H1 (cell line): ENCODE results near the gene CTIF. TPM values are rescaled to one million over a fixed set of nuclear protein-coding genes. Genes with fewer than 3 reads are reported as not detected.

Experiments
- CTCF ChIA-PET: fragments of 300-600 bp; sonication (Branson Sonifier 250); formaldehyde crosslinking; loops from one replicate; lab custom pipeline; 2021; ENCODE audit not compliant: partially characterized antibody; lab: Charles Lee
- POLR2A ChIA-PET: fragments of 300-600 bp; sonication (Branson Sonifier 250); formaldehyde crosslinking; loops from one replicate; lab custom pipeline; 2021; ENCODE audit warnings: inconsistent platforms; ENCODE audit not compliant: partially characterized antibody; lab: Charles Lee
- DNase-seq, 2 experiments: peaks; one replicate each; pipeline versions ENCODE4 v3.0.0 to v3.0.0-alpha.2; 2010 to 2022; ENCODE audit warnings: low spot score in 2 of 2, low read depth in 1 of 2, mixed read lengths in 1 of 2
- FAIRE-seq: peaks from 2 replicates; lab custom pipeline; 2011; peaks lifted over from hg19 to GRCh38; lab: Jason Lieb, UNC
- H2AFZ ChIP-seq: 2 replicates; pipeline ENCODE4 v1.8.1; 2012; ENCODE audit warnings: low read length, inconsistent platforms
- H2AK5ac ChIP-seq: 2 replicates; pipeline ENCODE4 v1.6.1; 2013; ENCODE audit warnings: low read depth, low read length
- H2BK120ac ChIP-seq: replicated peaks from 2 replicates; pipeline ENCODE3; 2013; ENCODE audit warnings: low read depth, low read length, inconsistent platforms
- H2BK12ac ChIP-seq: 2 replicates; pipeline ENCODE4 v1.6.1; 2013; ENCODE audit warnings: low read depth, low read length
- H2BK15ac ChIP-seq: 2 replicates; pipeline ENCODE4 v1.6.1; 2013; ENCODE audit warnings: low read length
- H2BK20ac ChIP-seq: 2 replicates; pipeline ENCODE4 v1.6.1; 2013; ENCODE audit warnings: low read length
- H2BK5ac ChIP-seq: 2 replicates; pipeline ENCODE4 v1.6.1; 2013; ENCODE audit warnings: low read depth, low read length
- H3K14ac ChIP-seq: 2 replicates; pipeline ENCODE4 v1.6.1; 2013; ENCODE audit warnings: inconsistent platforms; ENCODE audit not compliant: insufficient read length
- H3K18ac ChIP-seq: 2 replicates; pipeline ENCODE4 v1.6.1; 2013; ENCODE audit warnings: low read length; ENCODE audit errors: extremely low read depth
- H3K23ac ChIP-seq: 2 replicates; pipeline ENCODE4 v1.6.1; 2013; ENCODE audit warnings: inconsistent platforms; ENCODE audit not compliant: insufficient read length
- H3K23me2 ChIP-seq: 2 replicates; pipeline ENCODE4 v1.6.1; 2013; ENCODE audit warnings: low read depth, low read length
- H3K27ac ChIP-seq: 2 replicates; pipeline ENCODE4 v1.6.1; 2011; ENCODE audit warnings: low read depth, low read length, inconsistent platforms
- H3K27me3 ChIP-seq, 4 experiments: replicated peaks in 1 of 4; 1 replicate in 1 of 4; 2 replicates in 3 of 4; pipeline versions ENCODE4 v1.6.1 to v1.8.1; 2011 to 2013; ENCODE audit warnings: low read length in 3 of 4, mild to moderate bottlenecking in 3 of 4, inconsistent platforms in 2 of 4, mixed read lengths in 2 of 4, moderate library complexity in 1 of 4; ENCODE audit not compliant: control insufficient read depth in 3 of 4, insufficient read depth in 3 of 4; ENCODE audit errors: extremely low read depth in 1 of 4
- H3K36me3 ChIP-seq, 4 experiments: 2 replicates each; pipeline versions ENCODE4 v1.6.1 to v1.8.1; 2011 to 2013; ENCODE audit warnings: mild to moderate bottlenecking in 4 of 4, low read length in 3 of 4, moderate library complexity in 2 of 4, control low read depth in 1 of 4, inconsistent platforms in 1 of 4; ENCODE audit not compliant: insufficient read depth in 4 of 4, control insufficient read depth in 2 of 4
- H3K4ac ChIP-seq: replicated peaks from 2 replicates; pipeline ENCODE3; 2013; ENCODE audit warnings: low read length, low read depth, mixed read lengths, inconsistent platforms; ENCODE audit not compliant: insufficient read length
- H3K4me1 ChIP-seq, 4 experiments: replicated peaks in 1 of 4; 1 replicate in 1 of 4; 2 replicates in 3 of 4; pipeline versions ENCODE4 v1.6.1 to v1.8.1; 2011 to 2013; ENCODE audit warnings: low read length in 3 of 4, inconsistent platforms in 2 of 4, mixed read lengths in 1 of 4; ENCODE audit not compliant: insufficient read depth in 4 of 4, control insufficient read depth in 3 of 4
- H3K4me2 ChIP-seq, 2 experiments: 2 replicates each; pipeline versions ENCODE4 v1.6.1 to v1.8.1; 2011 to 2013; ENCODE audit warnings: low read depth in 2 of 2, low read length in 2 of 2, control low read depth in 1 of 2, inconsistent platforms in 1 of 2, mild to moderate bottlenecking in 1 of 2; ENCODE audit not compliant: insufficient read depth in 1 of 2
- H3K4me3 ChIP-seq, 4 experiments: fragments of 200-600, 300-600 bp in 1 of 4; sonication (generic), shearing (Covaris generic), sonication (Bioruptor Twin) in 1 of 4; 2 replicates each; pipeline versions ENCODE4 v1.5.1 to v1.8.1; 2011 to 2016; ENCODE audit warnings: low read length in 4 of 4, low read depth in 3 of 4, control low read depth in 2 of 4, inconsistent platforms in 2 of 4, mild to moderate bottlenecking in 2 of 4, mixed read lengths in 1 of 4, moderate library complexity in 1 of 4; ENCODE audit not compliant: insufficient read depth in 2 of 4; ENCODE audit errors: extremely low read depth in 1 of 4
- H3K56ac ChIP-seq: replicated peaks from 2 replicates; pipeline ENCODE3; 2013; ENCODE audit warnings: low read depth, mild to moderate bottlenecking, mixed read lengths, low read length, inconsistent platforms; ENCODE audit not compliant: insufficient read length
- H3K79me1 ChIP-seq: 2 replicates; pipeline ENCODE4 v1.6.1; 2013; ENCODE audit warnings: low read depth, low read length, control low read depth
- H3K79me2 ChIP-seq, 2 experiments: 2 replicates each; pipeline versions ENCODE4 v1.6.1 to v1.8.1; 2012 to 2013; ENCODE audit warnings: low read length in 2 of 2, mild to moderate bottlenecking in 2 of 2, inconsistent platforms in 1 of 2; ENCODE audit not compliant: insufficient read depth in 2 of 2, control insufficient read depth in 1 of 2
- H3K9ac ChIP-seq, 4 experiments: replicated peaks in 1 of 4; 1 replicate in 1 of 4; 2 replicates in 3 of 4; pipeline versions ENCODE4 v1.6.1 to v1.8.1; 2011 to 2013; ENCODE audit warnings: low read depth in 3 of 4, low read length in 3 of 4, control low read depth in 2 of 4, mild to moderate bottlenecking in 2 of 4, moderate library complexity in 2 of 4, inconsistent platforms in 1 of 4; ENCODE audit errors: extremely low read depth in 1 of 4
- H3K9me3 ChIP-seq, 2 experiments: 2 replicates each; pipeline versions ENCODE4 v1.6.1 to v1.8.1; 2012 to 2013; ENCODE audit warnings: mild to moderate bottlenecking in 2 of 2, moderate library complexity in 2 of 2, control low read depth in 1 of 2, inconsistent platforms in 1 of 2, low read depth in 1 of 2, low read length in 1 of 2, mixed read lengths in 1 of 2; ENCODE audit not compliant: insufficient read depth in 2 of 2
- H4K20me1 ChIP-seq, 2 experiments: replicated peaks in 1 of 2; 2 replicates each; pipeline versions ENCODE3 to v1.8.1; 2011 to 2013; ENCODE audit warnings: inconsistent platforms in 2 of 2, low read length in 2 of 2, mild to moderate bottlenecking in 1 of 2; ENCODE audit not compliant: insufficient read depth in 2 of 2, control insufficient read depth in 1 of 2
- H4K5ac ChIP-seq: 2 replicates; pipeline ENCODE4 v1.6.1; 2013; ENCODE audit warnings: low read length, low read depth, mixed read lengths, inconsistent platforms; ENCODE audit not compliant: insufficient read length
- H4K8ac ChIP-seq: 2 replicates; pipeline ENCODE4 v1.8.0; 2013; ENCODE audit warnings: mild to moderate bottlenecking, moderate library complexity, low read length, inconsistent platforms; ENCODE audit not compliant: insufficient read depth; ENCODE audit errors: extremely low read depth
- H4K91ac ChIP-seq: replicated peaks from 2 replicates; pipeline ENCODE3; 2013; ENCODE audit warnings: low read length, mixed read lengths, inconsistent platforms; ENCODE audit not compliant: insufficient read length
- BRCA1 ChIP-seq: IDR thresholded peaks from 2 replicates; pipeline ENCODE4 v1.6.1; 2012; ENCODE audit warnings: low read depth, low read length, improper control_type of control experiment
- CHD1 ChIP-seq: IDR thresholded peaks from 2 replicates; pipeline ENCODE4 v1.6.1; 2012; ENCODE audit warnings: low read depth, low read length, improper control_type of control experiment
- FOSL1 ChIP-seq: IDR thresholded peaks from 2 replicates; pipeline ENCODE4 v1.6.1; 2011; ENCODE audit warnings: mild to moderate bottlenecking, low read depth, low read length, moderate library complexity; ENCODE audit not compliant: insufficient read depth
- JUND ChIP-seq: IDR thresholded peaks from 2 replicates; pipeline ENCODE4 v1.6.1; 2011; ENCODE audit warnings: mild to moderate bottlenecking, improper control_type of control experiment, low read length
- KDM5A ChIP-seq: fragments of 200-600 bp; IDR thresholded peaks from 2 replicates; pipeline ENCODE4 v1.7.1; 2012; ENCODE audit warnings: mild to moderate bottlenecking, low read length, inconsistent platforms, mixed read lengths
- NRF1 ChIP-seq: IDR thresholded peaks from 2 replicates; pipeline ENCODE4 v1.6.1; 2011; ENCODE audit warnings: mild to moderate bottlenecking, low read depth, low read length, improper control_type of control experiment
- RFX5 ChIP-seq: IDR thresholded peaks from 2 replicates; pipeline ENCODE4 v1.6.1; 2011; ENCODE audit warnings: low read depth, low read length, improper control_type of control experiment, borderline replicate concordance
- SIN3A ChIP-seq, 2 experiments: IDR thresholded peaks in 1 of 2; conservative IDR thresholded peaks in 1 of 2; 2 replicates each; pipeline ENCODE4 v1.6.1; 2011 to 2012; ENCODE audit warnings: low read length in 2 of 2, improper control_type of control experiment in 1 of 2, low read depth in 1 of 2, mild to moderate bottlenecking in 1 of 2
- SIX5 ChIP-seq: IDR thresholded peaks from 2 replicates; pipeline ENCODE4 v1.6.1; 2011; ENCODE audit warnings: mild to moderate bottlenecking, low read depth, low read length
- SP4 ChIP-seq: IDR thresholded peaks from 2 replicates; pipeline ENCODE4 v1.6.1; 2012; ENCODE audit warnings: low read length, inconsistent platforms
- TAF1 ChIP-seq: IDR thresholded peaks from 2 replicates; pipeline ENCODE4 v1.6.1; 2011; ENCODE audit warnings: mild to moderate bottlenecking, low read depth, low read length
- TBP ChIP-seq: IDR thresholded peaks from 2 replicates; pipeline ENCODE4 v1.6.1; 2011; ENCODE audit warnings: low read depth, low read length, improper control_type of control experiment
- ZNF274 ChIP-seq: IDR thresholded peaks from 2 replicates; pipeline ENCODE4 v1.7.0; 2012; ENCODE audit warnings: low read length, borderline replicate concordance; ENCODE audit errors: extremely low read depth
- WGBS, 2 experiments: shearing (Covaris generic) in 1 of 2; methylation state at CpG; one replicate each; pipeline versions ENCODE4 v1.1.6 to v1.1.7; 2013 to 2015; ENCODE audit warnings: low lambda C conversion rate in 2 of 2, mixed read lengths in 2 of 2, inconsistent platforms in 1 of 2, low coverage in 1 of 2, missing lambda C conversion rate in 1 of 2; ENCODE audit not compliant: insufficient replicate concordance in 2 of 2, insufficient coverage in 1 of 2, insufficient read length in 1 of 2; ENCODE audit errors: extremely low coverage in 1 of 2, missing lambda C conversion rate in 1 of 2; 5-methylcytosine and 5-hydroxymethylcytosine counted together
- polyA plus RNA-seq, 7 experiments: library from polyadenylated mRNA; depleted of rRNA in 3 of 7; stranded (reverse) in 5 of 7; unstranded in 2 of 7; fragments of >200 nt in 5 of 7; fragments of 200-250 nt in 2 of 7; gene quantifications; 1 replicate in 5 of 7; 2 replicates in 1 of 7; 4 replicates in 1 of 7; pipeline versions ENCODE4 v1.2.1 to v1.2.3, GENCODE V29; 2011 to 2013; ENCODE audit warnings: missing spikeins in 2 of 7, mixed read lengths in 2 of 7
- total RNA-seq: library from RNA; stranded (reverse); fragmentation: NEBNext Ultra II Directional; extraction: Animal tissue kit (Norgen Biotek cat#: 25700); gene quantifications from 2 replicates; pipeline ENCODE4 v1.2.1, GENCODE V29; 2021
- TF ChIP-seq, protein P1 (sequence below): IDR thresholded peaks from 2 replicates; pipeline ENCODE4 v1.6.1; 2011; ENCODE audit warnings: low read depth, mild to moderate bottlenecking, low read length; ENCODE audit not compliant: insufficient read depth

The CTIF gene
- total and polyA plus RNA-seq, 2 of the 8 experiments (the other 6 are each of a cell fraction or from before 2014, with no cell fraction given) = 9.0 to 17.8 TPM

DNA sequence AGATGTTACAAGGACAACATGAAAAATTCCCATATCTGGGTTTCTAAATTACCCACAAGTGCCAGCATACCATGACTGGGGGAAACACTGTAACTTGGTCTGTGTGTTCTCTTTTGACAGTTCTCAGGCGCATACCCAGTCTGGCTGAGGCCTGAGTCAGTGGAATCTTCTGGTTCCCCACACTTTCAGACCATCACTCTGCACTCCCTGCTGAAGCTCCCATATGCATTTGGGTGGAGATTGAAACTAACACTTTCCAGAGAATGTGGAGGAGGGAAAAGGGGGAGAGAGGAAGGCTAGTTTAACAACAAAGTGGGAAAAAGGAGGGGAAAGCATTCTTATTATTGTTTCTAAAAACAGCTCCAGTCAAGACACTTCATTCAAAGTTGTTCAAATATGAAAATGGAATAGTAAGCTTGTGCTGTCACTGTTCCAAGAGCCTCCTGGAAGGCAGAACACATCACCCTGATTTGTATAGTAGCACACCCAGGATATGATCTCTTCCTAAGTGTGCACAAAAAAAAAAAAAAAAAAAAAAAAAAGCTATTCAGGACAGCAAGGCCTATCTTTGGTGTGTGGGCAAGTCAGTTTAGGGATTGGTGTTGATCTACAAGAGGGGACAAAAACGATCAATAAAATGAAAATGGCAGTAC lies 48.1 kb upstream of the CTIF start:
- Histone ChIP-seq H4K8ac (no peak overlapping the region), H3K4me1 (no peaks in the 10 kb centered on the region), H2AFZ (no peak overlapping the region), H2BK5ac (no peak overlapping the region), H3K9ac (no peak overlapping the region), H3K23me2 (no peaks in the 10 kb centered on the region), H3K27ac (no peak overlapping the region), H3K4me2 (no peak overlapping the region), H3K27me3 (no peaks in the 10 kb centered on the region), H2AK5ac (no peak overlapping the region), H4K20me1 (no peaks in the 10 kb centered on the region), H3K4ac (no peak overlapping the region), H3K14ac (no peak overlapping the region), H3K23ac (no peak overlapping the region), H3K56ac (no peak overlapping the region), H2BK15ac (no peak overlapping the region), H3K79me1 (no peaks in the 10 kb centered on the region), H3K9me3 (peaks cover 0 to 6% of the 10 kb centered on the region in 2 experiments; a peak in 1 of 4 replicates), H3K79me2 (no peaks in the 10 kb centered on the region), H4K5ac (no peak overlapping the region), H3K18ac (no peak overlapping the region), H3K4me3 (no peak overlapping the region), H2BK12ac (no peak overlapping the region), H2BK20ac (no peak overlapping the region), H2BK120ac (no peak overlapping the region), H3K36me3 (no peaks in the 10 kb centered on the region), H4K91ac (no peak overlapping the region)
- WGBS, 2 experiments = 91% methylated on average over 2 of the region's 2 CpGs; no CpG with 5 or more reads in 1 of the 2 experiments
- FAIRE-seq (no peak), DNase-seq (no peak)
- ChIA-PET CTCF (interaction anchor here (0.6 to 1.5 kb wide), 2 partner anchors 11 to 148 kb away, joined by 6 to 7 read pairs; no protein-coding TSS in a partner anchor), POLR2A (no interaction called here)
- no peak for TF ChIP-seq JUND
- no peak for TF ChIP-seq SIN3A (conservative IDR thresholded peaks at IDR 0.05 in 1 of 2, IDR thresholded peaks at IDR 0.05 in 1 of 2; ENCODE audit: low read depth in 1 of 2, low read length in 2 of 2)
- TF ChIP-seq NRF1 = no peak
- no peak for TF ChIP-seq CHD1
- no peak for TF ChIP-seq KDM5A
- TF ChIP-seq TBP = no peak
- no peak for TF ChIP-seq FOSL1
- no peak for TF ChIP-seq SIX5
- no peak for TF ChIP-seq TAF1
- TF ChIP-seq SP4 = no peak
- TF ChIP-seq, protein P1, sequence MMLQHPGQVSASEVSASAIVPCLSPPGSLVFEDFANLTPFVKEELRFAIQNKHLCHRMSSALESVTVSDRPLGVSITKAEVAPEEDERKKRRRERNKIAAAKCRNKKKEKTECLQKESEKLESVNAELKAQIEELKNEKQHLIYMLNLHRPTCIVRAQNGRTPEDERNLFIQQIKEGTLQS = no peak
- no peak for TF ChIP-seq RFX5
- TF ChIP-seq ZNF274 = no peak
- TF ChIP-seq BRCA1 = no peak
